GM18868 (cell line): Measurements from ENCODE around the gene S100A6.

Source experiments
- ATAC-seq: cut with Tn5 transposase; IDR thresholded peaks from one replicate; pipeline ENCODE4 v1.9.1; 2021; ENCODE audit warnings: mild to moderate bottlenecking, moderate library complexity; ENCODE audit not compliant: unreplicated experiment

Gene S100A6

GRCh38 chr1:153506831-153507413 lies 28.9 kb downstream of the S100A6 start:
- no peak for ATAC-seq

GRCh38 chr1:153506386-153506785 lies 29.4 kb downstream of the S100A6 start:
- no peak for ATAC-seq

GRCh38 chr1:153505576-153505975 lies 30.2 kb downstream of the S100A6 start:
- ATAC-seq: no peak

- no peak for ATAC-seq
Measured at GRCh38 chr1:153503766-153504165, 32.0 kb downstream of the S100A6 start.

GRCh38 chr1:153498746-153499145 lies 37.0 kb downstream of the S100A6 start:
- ATAC-seq: no peak

GRCh38 chr1:153495536-153495935 lies 40.3 kb downstream of the S100A6 start:
- no peak for ATAC-seq

GRCh38 chr1:153494976-153495535 lies 40.7 kb downstream of the S100A6 start:
- ATAC-seq: no peak

GRCh38 chr1:153493343-153493960 lies 42.3 kb downstream of the S100A6 start:
- no peak for ATAC-seq

GRCh38 chr1:153490272-153491051 lies 45.3 kb downstream of the S100A6 start:
- ATAC-seq: no peak

- no peak for ATAC-seq
Measured at GRCh38 chr1:153488731-153489130, 47.1 kb downstream of the S100A6 start.

GRCh38 chr1:153487707-153488106 lies 48.1 kb downstream of the S100A6 start:
- ATAC-seq: no peak

GRCh38 chr1:153485863-153486262 lies 49.9 kb downstream of the S100A6 start:
- no peak for ATAC-seq
